Tibial nerve (tissue), 3 donors: Measurements from ENCODE around the gene SUMO3.

Source experiments
- POLR2A ChIP-seq, 2 donors: fragments of 450-650 bp; IDR thresholded peaks; one replicate each; pipeline ENCODE4 v1.6.1; 2017; ENCODE audit warnings: antibody characterized with exemption in 2 of 2, mild to moderate bottlenecking in 2 of 2, moderate library complexity in 2 of 2
- TF ChIP-seq, protein P1 (sequence below), 5 experiments: fragments of 200-600 bp in 3 of 5; fragments of 450-650 bp in 2 of 5; sonication (generic) in 3 of 5; IDR thresholded peaks; one replicate each; pipeline ENCODE4 v1.5.1; 2016 to 2019; ENCODE audit warnings: antibody characterized with exemption in 5 of 5, mild to moderate bottlenecking in 3 of 5, moderate library complexity in 2 of 5

DNA sequence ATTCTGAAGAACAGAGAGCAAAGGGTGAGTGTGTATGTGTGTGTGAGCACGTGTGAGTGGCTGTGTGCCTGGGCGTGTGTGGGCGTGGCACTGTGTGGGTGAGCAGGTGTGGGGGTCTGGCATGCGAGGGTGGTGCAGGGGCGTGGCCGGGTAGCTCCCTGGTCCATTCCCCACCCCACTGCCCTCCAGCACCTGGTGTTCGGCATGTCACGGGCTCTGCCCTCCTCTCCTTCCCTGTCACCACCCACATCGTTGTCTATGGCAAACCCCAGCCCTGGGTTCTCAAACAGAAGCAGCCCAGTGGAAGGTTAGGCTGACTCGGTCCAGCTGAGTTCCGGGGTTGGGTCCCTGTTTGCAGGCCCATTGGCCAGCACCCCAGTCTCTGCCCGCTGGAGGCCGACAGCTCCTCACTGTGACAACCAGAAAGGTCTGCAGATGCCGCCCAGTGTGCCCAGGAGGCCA, 56.1 kb downstream of the SUMO3 start:
- TF ChIP-seq, protein P1, sequence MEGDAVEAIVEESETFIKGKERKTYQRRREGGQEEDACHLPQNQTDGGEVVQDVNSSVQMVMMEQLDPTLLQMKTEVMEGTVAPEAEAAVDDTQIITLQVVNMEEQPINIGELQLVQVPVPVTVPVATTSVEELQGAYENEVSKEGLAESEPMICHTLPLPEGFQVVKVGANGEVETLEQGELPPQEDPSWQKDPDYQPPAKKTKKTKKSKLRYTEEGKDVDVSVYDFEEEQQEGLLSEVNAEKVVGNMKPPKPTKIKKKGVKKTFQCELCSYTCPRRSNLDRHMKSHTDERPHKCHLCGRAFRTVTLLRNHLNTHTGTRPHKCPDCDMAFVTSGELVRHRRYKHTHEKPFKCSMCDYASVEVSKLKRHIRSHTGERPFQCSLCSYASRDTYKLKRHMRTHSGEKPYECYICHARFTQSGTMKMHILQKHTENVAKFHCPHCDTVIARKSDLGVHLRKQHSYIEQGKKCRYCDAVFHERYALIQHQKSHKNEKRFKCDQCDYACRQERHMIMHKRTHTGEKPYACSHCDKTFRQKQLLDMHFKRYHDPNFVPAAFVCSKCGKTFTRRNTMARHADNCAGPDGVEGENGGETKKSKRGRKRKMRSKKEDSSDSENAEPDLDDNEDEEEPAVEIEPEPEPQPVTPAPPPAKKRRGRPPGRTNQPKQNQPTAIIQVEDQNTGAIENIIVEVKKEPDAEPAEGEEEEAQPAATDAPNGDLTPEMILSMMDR (IDR thresholded peaks at IDR 0.05), result no peak
- no peak for TF ChIP-seq POLR2A (IDR thresholded peaks at IDR 0.05)
